SW480 (cell line): ENCODE measurements around the gene PROSER2.

Experiments used
- DNase-seq: peaks from one replicate; pipeline ENCODE4 v3.0.0-alpha.2; 2016; ENCODE audit warnings: low spot score

The PROSER2 gene

GRCh38 chr10:11823122-11823988 lies at the start of gene PROSER2:
Gene PROSER2 (plus strand): TSS chr10:11823356. CDS start chr10:11852078, 28,722 bp downstream.
- no peak for DNase-seq

DNA sequence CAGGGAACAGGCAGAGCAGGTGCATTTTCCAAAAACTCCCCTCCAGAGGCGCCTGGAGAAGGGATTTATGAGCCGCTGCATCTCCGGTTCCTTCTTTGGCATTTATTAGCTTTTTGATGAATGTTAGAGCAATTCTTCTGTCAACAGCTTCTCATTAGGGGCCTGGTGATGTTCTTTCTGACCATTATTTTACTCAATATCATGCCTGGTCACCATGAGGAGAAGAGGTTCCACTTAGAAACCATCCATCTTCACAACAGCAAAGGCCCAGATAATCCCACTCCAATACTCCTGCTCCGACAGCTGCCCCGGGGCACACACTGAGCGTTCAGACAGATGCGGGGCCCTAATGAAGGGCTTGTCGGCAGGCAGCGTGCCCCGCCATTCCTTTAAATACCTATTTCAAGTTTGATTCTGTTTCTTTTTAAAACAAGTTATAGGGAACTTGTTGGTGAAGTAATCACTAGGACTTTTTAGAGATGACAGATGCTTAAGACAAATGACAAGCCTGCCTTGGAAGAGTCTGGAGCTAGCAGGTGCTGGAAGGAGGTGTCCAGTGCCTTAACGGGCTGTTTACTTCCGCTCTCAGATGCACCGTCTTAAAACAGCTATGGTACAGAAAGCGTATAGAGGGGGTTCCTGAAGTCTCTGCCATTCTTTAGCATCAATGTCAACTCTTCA lies 49.3 kb upstream of the PROSER2 start:
- no peak for DNase-seq

- no peak for DNase-seq
Measured at GRCh38 chr10:11775412-11775811, 47.7 kb upstream of the PROSER2 start.

GRCh38 chr10:11776080-11776479 lies 47.1 kb upstream of the PROSER2 start:
- no peak for DNase-seq

DNA sequence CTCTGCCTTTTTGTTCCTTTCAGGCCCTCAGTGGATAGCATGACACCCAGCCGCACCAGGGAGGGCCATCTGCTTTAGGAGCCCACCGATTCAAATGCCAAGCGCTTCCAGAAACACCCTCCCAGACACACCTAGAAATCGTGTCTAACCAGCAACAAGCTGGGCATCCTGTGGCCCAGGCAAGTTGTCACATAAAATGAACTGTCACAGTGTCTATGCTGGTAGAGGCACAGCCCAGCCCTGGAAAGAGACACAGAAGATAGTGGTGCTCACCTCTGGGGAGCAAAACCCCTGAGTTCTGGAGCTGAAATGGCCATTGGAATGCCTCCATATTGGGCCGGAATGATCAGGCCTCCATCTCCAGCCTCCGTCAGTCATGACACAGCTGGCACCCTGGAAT lies 42.0 kb upstream of the PROSER2 start:
- DNase-seq: no peak

- DNase-seq: peak; percentile 73
Measured at GRCh38 chr10:11782793-11783557, 40.2 kb upstream of the PROSER2 start.

DNA sequence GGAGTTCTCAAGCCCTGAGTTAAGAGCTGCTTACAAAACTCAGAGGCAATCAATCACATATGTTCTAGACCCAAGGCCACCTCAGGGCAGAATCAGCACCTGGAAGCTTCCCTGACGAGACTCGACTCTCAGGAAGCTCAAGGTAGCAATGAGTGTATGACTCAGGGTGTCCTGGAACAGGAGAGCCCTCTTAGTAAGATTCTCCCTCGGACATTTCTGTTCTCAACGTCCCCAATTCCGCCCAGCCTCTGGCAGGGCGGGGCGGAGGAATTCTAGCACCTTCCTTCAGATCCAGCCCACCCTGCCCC lies 39.6 kb upstream of the PROSER2 start:
- DNase-seq: no peak

DNA sequence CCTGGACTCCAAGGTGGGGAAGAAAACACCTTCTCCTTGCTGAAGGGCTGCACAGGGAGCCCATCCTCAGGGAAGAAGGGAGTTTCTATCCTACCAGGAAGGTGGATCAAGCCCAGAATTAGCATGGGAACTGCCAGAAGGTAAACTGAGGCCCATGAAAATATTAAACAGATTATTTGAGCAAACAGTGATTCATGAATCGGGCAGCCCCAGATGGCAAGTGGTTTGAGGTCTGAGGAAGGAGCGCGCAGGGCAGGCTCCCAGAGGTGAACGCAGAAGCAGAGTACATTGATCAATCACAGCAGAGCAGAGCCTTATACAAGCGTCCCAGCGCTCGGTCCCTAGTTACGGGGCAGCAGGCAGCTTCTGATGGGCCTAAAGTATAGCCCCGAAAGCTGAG lies 35.8 kb upstream of the PROSER2 start:
- DNase-seq: no peak

- no peak for DNase-seq
Measured at GRCh38 chr10:11787846-11788245, 35.3 kb upstream of the PROSER2 start.

DNA sequence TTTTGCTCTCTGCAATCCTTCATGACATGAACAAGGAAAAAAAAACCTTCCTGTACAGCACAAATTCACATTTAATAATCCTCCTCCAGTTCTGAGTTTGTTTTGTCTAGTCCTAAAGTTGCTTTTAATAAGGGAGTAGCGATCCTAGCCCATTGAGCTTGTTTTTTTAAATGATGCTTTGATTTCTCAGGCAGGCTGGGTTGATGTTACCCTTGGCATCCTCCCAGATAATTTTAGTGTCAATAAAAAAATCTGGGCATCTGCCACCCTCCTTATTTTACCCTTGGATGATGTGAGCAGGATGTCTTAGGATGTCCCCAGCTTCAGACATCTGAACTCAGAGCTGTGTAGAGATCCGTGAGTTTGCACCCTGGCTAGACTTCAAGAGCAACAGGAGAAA lies 33.9 kb upstream of the PROSER2 start:
- no peak for DNase-seq

DNA sequence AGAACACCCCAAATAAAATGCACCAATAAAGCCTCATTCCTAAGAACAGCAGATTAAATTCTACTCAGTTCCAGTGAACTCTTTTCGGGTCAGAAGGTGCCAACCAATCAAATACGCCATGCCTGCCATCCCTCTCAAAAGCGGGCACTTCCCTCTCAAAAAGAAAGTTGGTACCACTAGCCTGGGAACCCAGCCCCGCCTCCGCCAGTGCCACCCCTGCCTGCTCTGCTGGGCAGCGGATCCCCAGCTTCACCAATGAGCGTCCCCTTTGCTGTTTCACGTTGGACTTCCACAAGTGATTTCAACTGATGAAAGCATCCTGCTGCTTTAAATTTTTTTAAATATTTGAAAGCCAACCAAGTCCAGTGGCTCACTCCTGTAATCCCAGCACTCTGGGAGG lies 33.2 kb upstream of the PROSER2 start:
- DNase-seq: no peak

- peak; percentile 91 for DNase-seq
Measured at GRCh38 chr10:11793762-11794479, 29.2 kb upstream of the PROSER2 start.

GRCh38 chr10:11794566-11794965 lies 28.6 kb upstream of the PROSER2 start:
- no peak for DNase-seq

- DNase-seq: no peak
Measured at GRCh38 chr10:11795101-11795920, 27.8 kb upstream of the PROSER2 start.

- DNase-seq: no peak
Measured at GRCh38 chr10:11796474-11796873, 26.7 kb upstream of the PROSER2 start.

DNA sequence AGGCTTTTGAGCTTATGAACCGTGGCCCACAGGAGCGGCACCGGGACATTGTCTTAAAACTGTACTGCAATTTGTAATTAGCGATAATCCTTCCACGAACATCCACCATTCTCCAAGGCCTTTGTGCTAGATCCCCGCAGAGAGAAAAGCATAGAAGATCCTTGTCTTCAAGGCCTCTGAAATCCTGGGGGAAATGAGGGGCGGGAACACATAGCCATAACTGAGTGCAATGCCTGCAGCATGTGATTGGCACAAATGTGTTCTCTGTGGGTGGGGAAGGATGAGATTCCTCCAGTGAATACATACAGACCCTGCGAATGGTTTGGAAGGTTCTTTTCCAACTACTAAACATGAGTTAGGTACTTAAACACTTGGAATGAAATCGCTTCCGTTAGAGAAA lies 25.9 kb upstream of the PROSER2 start:
- DNase-seq: no peak

- no peak for DNase-seq
Measured at GRCh38 chr10:11797847-11798633, 25.1 kb upstream of the PROSER2 start.

- no peak for DNase-seq
Measured at GRCh38 chr10:11798845-11799735, 24.1 kb upstream of the PROSER2 start.

DNA sequence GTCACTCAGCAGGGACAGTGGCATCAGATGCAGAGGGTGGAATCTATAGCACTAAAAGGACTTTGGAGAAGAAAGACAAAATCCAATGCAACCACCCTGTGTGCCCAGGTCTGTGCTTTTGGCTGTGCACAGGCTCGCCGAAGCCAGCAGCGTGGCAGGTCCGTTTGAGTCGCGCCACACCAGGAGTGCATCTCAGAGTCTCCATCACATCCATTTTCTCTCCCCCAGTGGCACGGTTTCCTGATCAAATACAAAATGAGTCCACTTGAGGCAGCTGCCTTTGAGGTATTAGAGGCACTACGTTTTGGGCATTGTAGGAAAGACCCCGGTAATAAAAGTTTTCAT lies 23.4 kb upstream of the PROSER2 start:
- no peak for DNase-seq

DNA sequence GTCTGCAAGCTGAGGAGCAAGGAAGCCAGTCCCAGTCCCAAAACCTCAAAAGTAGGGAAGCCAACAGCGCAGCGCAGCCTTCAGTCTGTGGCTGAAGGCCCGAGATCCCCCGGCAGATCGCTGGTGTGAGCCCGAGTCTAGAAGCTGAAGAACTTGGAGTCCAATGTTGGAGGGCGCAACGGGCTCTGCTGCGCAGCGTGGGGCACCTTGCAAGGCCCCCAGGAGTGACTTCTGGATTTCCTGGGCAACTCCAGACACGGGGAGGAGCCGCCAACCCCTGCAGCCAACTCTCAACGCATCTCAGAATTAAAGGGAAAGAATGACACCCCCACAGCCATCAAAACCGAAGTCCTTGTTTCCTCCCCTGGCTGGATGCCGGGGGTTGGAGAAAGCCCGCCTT lies 18.8 kb upstream of the PROSER2 start:
- no peak for DNase-seq
